B cell (primary cell): ENCODE results near the gene GRID1.

ENCODE experiments used
- CTCF ChIP-seq: fragments of 200-600 bp; IDR thresholded peaks from one replicate; pipeline ENCODE4 v1.8.0; 2022; ENCODE audit warnings: antibody characterized with exemption, mild to moderate bottlenecking
- EZH2 ChIP-seq: IDR thresholded peaks from 2 replicates; pipeline ENCODE4 v1.6.1; 2012; ENCODE audit warnings: borderline replicate concordance, low read depth, mild to moderate bottlenecking, moderate library complexity, low read length; ENCODE audit not compliant: insufficient read depth, poor library complexity, severe bottlenecking

DNA sequence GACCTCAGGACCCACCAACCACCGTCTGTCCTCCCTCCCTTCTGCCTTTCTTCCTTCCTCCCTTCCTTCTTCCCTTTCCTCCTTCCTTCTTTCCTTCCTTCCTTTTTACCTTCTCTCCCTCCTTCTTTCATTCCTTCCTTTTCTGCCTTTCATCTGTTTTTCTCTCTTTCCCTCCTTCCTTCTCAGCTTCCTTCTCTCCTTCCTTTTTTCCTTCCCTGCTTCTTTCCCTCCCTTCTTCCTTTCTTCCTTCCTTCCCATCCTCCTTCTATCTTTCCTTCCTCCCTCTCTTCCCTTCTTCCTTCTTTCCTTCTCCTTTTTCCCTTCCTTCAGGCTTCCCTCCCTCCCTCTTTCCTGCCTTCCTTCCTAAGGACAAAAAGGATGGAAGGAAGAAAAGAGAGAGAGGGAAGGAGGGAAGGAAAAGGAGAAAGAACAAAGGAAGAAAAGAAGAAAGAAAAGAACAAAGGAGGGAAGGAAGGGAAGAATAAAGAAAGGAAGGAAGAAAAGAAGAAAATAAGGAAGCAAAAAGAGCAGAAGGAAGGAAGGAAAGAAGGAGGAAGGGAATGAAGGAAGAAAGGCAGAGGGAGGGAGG lies 405.0 kb downstream of the GRID1 start:
- no peak for TF ChIP-seq CTCF
- TF ChIP-seq EZH2 = no peak
